ENCODE results near the gene PRKCA.
"Not testable (repeated sequence)": the region's sequence is repeated elsewhere in the genome, so short reads cannot be mapped to it uniquely, and the experiment has no call there.

PRKCA gene

GRCh38 chr17:66464921-66465320, 162.5 kb downstream of the PRKCA start:
- no peak for DNase-seq (ENCODE audit: low read depth in 2 of 2)

DNA sequence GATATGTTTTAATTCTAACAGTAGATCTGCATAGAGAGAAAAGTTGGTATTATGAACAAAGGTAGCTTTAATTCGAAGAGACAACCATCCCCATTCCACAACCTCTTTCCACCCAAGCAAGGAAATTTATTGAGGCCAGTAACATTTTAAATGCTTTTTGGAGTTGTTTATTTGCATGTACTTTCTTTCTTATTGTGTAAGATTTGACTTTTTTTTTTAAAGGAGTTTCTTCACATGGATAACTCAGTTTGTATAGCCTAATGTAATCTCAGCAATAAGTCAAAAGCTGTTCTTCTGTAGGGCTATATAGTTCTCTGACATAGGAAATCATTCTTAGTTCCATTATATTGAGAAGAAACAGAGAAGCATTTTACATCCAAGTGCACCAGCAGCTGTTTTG, 163.3 kb downstream of the PRKCA start:
- no peak for DNase-seq (ENCODE audit: low read depth in 2 of 2)

DNA sequence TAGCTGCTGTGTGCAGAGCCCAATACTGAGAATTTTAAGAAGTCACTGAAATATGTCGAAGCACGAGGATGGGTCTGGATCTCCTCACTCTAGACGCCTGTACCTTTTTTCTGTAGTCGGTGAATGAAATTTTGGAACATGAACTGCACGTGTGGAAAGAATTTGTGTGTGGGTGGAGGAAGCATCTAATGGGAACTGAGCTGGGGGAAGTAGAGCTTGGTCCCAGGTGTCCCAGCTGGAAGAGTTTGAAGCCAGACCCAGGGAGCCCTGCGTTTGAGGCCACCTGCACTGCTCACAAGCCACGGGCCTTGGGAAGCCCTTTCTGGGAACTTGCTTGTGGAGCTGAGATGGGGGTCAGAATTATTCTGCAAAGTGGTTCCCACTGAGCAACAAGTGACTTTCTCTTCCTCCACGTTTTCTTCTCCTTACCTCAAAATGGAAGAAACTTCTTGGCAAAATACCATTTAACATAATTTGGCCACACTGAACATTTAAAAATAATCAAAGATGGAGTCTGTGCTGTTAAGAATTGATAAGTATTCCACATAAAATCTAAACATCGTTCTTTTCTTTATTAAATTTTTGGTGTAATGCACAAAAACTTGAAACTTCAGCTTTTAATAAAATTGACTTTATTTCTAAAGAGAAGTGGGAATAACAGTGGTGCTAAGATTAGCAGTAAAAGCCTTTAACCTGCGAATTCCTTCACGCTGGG, 163.8 kb downstream of the PRKCA start:
- no peak for DNase-seq (ENCODE audit: low read depth in 2 of 2)

DNA sequence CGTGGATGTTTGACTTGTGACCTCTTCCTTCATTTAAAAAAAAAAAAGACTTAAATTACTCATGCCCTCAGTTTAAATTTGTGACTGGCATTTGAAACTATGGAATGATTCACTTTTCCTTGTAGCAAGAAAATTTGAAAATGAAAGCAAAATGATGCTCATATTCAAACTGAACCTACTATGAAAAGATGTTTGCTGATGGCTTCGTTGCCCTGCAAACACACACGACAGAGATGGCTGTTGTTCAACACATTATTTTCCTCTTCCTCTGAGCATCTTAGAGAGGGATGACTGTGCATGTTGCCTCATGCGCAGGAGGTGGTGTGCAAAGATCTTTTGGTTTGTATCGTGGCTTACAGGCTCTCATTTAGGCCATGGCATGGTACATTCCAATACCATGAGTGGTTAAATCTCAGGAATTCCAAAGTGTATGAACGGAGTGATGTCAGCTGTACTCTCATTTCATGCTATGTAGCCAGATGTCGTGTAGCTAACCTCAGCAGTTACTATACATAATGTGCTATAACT, 164.5 kb downstream of the PRKCA start:
- peak; percentile 23 to 32 for DNase-seq (ENCODE audit: low read depth in 2 of 2)

DNA sequence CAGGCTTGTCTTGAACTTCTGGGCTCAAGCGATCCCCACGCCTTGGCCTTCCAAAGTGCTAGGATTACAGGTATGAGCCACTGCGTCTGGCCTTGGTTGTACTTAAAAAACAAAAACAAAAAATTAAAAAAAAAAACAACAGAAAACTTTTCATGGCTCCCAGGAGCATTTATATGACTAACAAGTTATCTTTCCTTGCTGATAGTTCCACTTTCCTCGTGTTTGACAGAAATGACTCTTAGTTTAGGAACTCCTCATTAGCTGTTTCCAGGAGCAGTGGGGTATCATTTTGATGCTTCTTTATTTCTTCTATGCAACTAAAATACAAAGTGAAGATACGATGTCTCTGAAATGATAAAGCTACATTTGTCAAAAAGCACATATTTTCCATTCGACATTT, 165.4 kb downstream of the PRKCA start:
- no peak for DNase-seq (ENCODE audit: low read depth in 2 of 2)

- no peak for DNase-seq (ENCODE audit: low read depth in 2 of 2)
These were observed 166.1 kb downstream of the PRKCA start for GRCh38 chr17:66468241-66469087.

DNA sequence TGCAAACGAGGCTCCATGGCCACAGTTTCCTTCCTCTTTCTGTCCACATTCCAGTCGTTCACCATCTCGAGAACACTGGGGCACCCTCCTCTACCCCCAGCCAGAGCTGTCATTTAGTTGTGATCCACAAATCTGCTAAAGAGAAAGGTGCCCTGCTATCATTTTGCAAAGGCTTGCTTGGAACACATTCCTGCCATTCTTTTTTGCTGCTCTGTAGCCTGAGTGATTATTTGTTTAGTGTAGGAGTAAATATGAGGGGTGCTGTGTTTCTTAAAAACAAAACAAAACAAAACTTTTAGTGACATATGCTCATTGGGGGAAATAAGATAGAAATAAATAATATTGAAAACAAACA, 166.7 kb downstream of the PRKCA start:
- no peak for DNase-seq (ENCODE audit: low read depth in 2 of 2)

GRCh38 chr17:66469461-66469860, 167.0 kb downstream of the PRKCA start:
- DNase-seq (ENCODE audit: low read depth in 2 of 2) = no peak

DNA sequence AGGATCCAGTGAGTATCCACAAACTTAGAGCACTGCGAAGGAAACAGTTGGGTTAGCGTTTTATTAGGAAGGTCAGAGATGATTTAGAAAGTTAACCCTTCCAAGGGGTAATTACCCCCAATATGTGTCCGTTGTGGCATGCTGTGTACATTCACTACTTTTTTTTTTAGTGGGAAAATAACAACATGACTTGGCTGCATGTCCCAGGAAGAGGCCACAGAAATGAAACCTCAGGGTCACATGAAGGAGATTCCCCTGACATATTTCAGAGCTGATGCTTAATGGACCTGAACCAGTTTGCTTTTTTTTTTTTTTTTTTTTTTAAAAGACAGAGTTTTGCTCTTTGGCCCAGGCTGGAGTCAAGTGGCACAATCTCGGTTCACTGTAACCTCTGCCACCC, 167.5 kb downstream of the PRKCA start:
- DNase-seq (ENCODE audit: low read depth in 2 of 2) = no peak

GRCh38 chr17:66472123-66472522, 169.7 kb downstream of the PRKCA start:
- no peak for DNase-seq (ENCODE audit: low read depth in 2 of 2)

- no peak for DNase-seq (ENCODE audit: low read depth in 2 of 2)
These were observed 171.8 kb downstream of the PRKCA start for GRCh38 chr17:66474258-66474657.

DNA sequence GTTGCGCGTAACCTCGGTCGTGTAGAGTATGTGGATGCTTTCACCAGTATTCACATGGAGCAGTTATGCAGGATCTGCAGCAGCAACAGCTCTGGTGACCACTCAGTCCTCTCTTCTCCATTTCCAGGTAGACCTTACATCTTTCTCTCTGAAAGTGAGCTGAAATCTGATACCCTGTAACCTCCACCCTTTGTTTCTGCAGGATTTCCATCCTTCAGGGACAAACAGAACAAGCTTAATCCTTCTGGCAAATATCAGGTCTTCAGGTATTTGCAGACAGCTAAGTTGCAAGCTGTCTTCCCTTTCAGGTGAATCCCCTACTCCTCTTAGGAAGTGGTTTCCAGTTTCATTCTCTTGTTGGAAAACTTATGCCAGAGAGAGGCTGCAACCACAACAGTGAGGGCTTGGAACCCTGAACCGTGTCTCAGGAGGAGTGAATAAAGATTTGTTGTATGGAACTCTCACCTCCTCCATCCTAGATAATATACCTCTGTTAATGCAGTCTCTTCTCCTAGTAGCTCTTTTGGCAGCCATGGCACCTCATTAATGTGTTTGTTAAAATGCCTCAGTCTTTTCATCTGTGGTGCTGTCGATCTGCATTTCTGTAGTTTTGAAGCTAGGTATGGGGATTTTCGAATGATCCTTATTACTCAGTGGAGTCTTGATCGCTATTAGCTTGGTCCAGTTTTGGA, 172.5 kb downstream of the PRKCA start:
- DNase-seq (ENCODE audit: low read depth in 2 of 2) = no peak

GRCh38 chr17:66476014-66476413, 173.6 kb downstream of the PRKCA start:
- no peak for DNase-seq (ENCODE audit: low read depth in 2 of 2)

GRCh38 chr17:66477615-66478283, 175.3 kb downstream of the PRKCA start:
- no peak for DNase-seq (ENCODE audit: low read depth in 2 of 2)

GRCh38 chr17:66479230-66479889, 176.9 kb downstream of the PRKCA start:
- not testable (repeated sequence) for DNase-seq (ENCODE audit: low read depth in 2 of 2)

GRCh38 chr17:66480243-66480642, 177.8 kb downstream of the PRKCA start:
- DNase-seq (ENCODE audit: low read depth in 2 of 2) = no peak

DNA sequence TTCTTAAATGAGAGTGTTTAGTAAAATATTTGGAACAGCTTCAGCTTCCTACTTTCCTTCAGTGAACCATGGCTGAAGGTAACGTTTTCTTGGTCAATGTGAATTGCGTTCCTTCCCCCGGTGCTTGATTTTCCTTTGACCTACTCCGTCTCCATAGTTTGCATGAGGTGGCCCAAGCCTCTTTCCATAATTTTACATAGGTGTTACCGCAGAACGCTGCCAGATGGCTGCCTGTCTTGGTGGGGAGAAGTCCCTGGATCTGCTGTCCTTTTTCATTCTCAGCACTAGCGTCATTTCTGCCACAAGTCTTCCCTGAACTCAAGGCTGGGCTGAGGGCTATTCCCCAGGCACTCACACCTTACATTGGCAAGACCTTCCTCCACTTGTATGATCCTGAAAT, 178.4 kb downstream of the PRKCA start:
- DNase-seq (ENCODE audit: low read depth in 2 of 2) = no peak

- DNase-seq (ENCODE audit: low read depth in 2 of 2) = no peak
These were observed 178.9 kb downstream of the PRKCA start for GRCh38 chr17:66481271-66481670.

GRCh38 chr17:66483906-66484305, 181.5 kb downstream of the PRKCA start:
- DNase-seq (ENCODE audit: low read depth in 2 of 2) = no peak

- DNase-seq (ENCODE audit: low read depth in 2 of 2) = no peak
These were observed 183.0 kb downstream of the PRKCA start for GRCh38 chr17:66485309-66485947.

DNA sequence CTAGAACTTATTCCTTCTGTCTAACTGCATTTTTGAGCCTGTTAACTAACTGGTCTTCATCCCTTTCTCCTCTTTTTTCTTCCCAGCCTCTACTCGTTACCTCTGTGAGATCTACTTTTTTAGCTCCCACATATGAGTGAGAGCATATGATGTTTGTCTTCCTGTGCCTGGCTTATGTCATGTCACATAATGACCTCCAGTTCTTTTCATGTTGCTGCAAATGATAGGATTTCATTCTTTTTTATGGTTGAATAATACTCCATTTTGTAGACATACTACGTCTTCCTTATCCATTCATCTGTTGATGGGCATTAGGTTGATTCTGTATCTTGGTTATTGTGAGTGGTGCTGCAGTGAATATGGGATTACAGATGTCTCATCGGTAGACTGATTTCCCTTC, 184.7 kb downstream of the PRKCA start:
- DNase-seq (ENCODE audit: low read depth in 2 of 2) = no peak

All from activated CD4-positive, alpha-beta T cell treated with anti-CD3 and anti-CD28 coated beads for 24 hours (primary cell).